C4-2B (cell line): ENCODE measurements around the gene BCL11B.

Source experiments
- ZFX ChIP-seq: fragments of 450-650 bp; IDR thresholded peaks from 2 replicates; pipeline ENCODE4 v1.6.1; 2017
- TF ChIP-seq, protein P1 (sequence below): fragments of 450-650 bp; conservative IDR thresholded peaks from 2 replicates; pipeline ENCODE4 v1.5.1; 2017; ENCODE audit warnings: mild to moderate bottlenecking

DNA sequence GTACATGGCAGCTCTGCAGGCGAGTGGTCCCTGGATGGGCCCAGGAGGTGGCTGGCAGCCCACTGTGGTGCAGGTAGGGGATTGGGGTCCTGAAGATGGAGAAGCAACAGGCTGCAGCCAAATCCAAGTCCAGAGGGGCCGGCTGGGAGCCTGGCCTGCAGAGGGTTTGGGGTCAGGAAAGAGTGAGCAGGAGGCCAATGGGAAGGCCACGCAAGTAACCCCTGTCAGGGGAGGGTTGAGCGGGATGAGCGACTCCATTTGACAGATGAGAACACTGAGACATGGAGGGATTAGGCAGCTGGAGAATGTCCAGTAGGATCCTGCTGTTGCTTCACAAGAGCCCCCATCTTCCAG, 136.0 kb downstream of the BCL11B start:
- TF ChIP-seq, protein P1, sequence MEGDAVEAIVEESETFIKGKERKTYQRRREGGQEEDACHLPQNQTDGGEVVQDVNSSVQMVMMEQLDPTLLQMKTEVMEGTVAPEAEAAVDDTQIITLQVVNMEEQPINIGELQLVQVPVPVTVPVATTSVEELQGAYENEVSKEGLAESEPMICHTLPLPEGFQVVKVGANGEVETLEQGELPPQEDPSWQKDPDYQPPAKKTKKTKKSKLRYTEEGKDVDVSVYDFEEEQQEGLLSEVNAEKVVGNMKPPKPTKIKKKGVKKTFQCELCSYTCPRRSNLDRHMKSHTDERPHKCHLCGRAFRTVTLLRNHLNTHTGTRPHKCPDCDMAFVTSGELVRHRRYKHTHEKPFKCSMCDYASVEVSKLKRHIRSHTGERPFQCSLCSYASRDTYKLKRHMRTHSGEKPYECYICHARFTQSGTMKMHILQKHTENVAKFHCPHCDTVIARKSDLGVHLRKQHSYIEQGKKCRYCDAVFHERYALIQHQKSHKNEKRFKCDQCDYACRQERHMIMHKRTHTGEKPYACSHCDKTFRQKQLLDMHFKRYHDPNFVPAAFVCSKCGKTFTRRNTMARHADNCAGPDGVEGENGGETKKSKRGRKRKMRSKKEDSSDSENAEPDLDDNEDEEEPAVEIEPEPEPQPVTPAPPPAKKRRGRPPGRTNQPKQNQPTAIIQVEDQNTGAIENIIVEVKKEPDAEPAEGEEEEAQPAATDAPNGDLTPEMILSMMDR, result no peak
- TF ChIP-seq ZFX, result no peak
